Sigmoid colon (tissue), 7 donors: Measurements from ENCODE around the gene RALGAPB. TPM values are rescaled to one million over a fixed set of nuclear protein-coding genes. Genes with fewer than 3 reads are reported as not detected.
"Not testable (repeated sequence)": the region's sequence is repeated elsewhere in the genome, so short reads cannot be mapped to it uniquely, and the experiment has no call there.

Source experiments
- DNase-seq: peaks from one replicate; pipeline ENCODE4 v3.0.0-alpha.2; 2019
- H3K27ac ChIP-seq, 4 donors: fragments of 200-600 bp; sonication (generic); one replicate each; pipeline ENCODE4 v1.5.1; 2016 to 2019; ENCODE audit warnings: mild to moderate bottlenecking in 1 of 4
- H3K27me3 ChIP-seq, 3 donors: fragments of 200-600 bp; sonication (generic); one replicate each; pipeline ENCODE4 v1.5.1; 2019; ENCODE audit warnings: mild to moderate bottlenecking in 1 of 3
- H3K36me3 ChIP-seq, 4 donors: fragments of 200-600 bp; sonication (generic); one replicate each; pipeline ENCODE4 v1.5.1; 2016 to 2019
- H3K4me1 ChIP-seq, 4 donors: fragments of 200-600 bp; sonication (generic); one replicate each; pipeline ENCODE4 v1.5.1; 2017 to 2019
- H3K4me3 ChIP-seq, 4 donors: fragments of 200-600 bp; sonication (generic); one replicate each; pipeline ENCODE4 v1.5.1; 2017 to 2019; ENCODE audit warnings: mild to moderate bottlenecking in 2 of 4, moderate library complexity in 1 of 4
- H3K9me3 ChIP-seq, 4 donors: fragments of 200-600 bp in 3 of 4; sonication (generic) in 3 of 4; one replicate each; pipeline versions ENCODE4 v1.5.1 to v1.6.1; 2013 to 2019
- EP300 ChIP-seq, 4 donors: sonication (generic); formaldehyde crosslinking; IDR thresholded peaks; one replicate each; pipeline ENCODE4 v1.6.1; 2017; ENCODE audit warnings: antibody characterized with exemption in 4 of 4
- POLR2A ChIP-seq, 2 donors: fragments of 450-650 bp; IDR thresholded peaks; one replicate each; pipeline ENCODE4 v1.6.1; 2016; ENCODE audit warnings: antibody characterized with exemption in 2 of 2, mild to moderate bottlenecking in 2 of 2, moderate library complexity in 2 of 2
- POLR2AphosphoS5 ChIP-seq, 4 donors: sonication (generic); formaldehyde crosslinking; IDR thresholded peaks; one replicate each; pipeline ENCODE4 v1.6.1; 2017; ENCODE audit warnings: antibody characterized with exemption in 4 of 4
- WGBS, 2 donors: extraction: QIAGEN DNeasy Blood & Tissue Kit; methylation state at CpG; one replicate each; pipeline ENCODE4 v1.1.7; 2013; 5-methylcytosine and 5-hydroxymethylcytosine counted together
- intact Hi-C: fragments of 100-400 bp; cut with DNase I; formaldehyde crosslinking; loops from one replicate; pipeline ENCODE4 v1.15.1; 2023
- polyA plus RNA-seq, 3 donors: library from polyadenylated mRNA; stranded (reverse); fragments of 200-250 nt; gene quantifications; one replicate each; pipeline ENCODE4 v1.2.3, GENCODE V29; 2013
- total RNA-seq, 4 donors: library from RNA; depleted of rRNA; stranded (reverse); fragments of >200 nt; gene quantifications; one replicate each; pipeline ENCODE4 v1.1.0, GENCODE V29; 2016
- TF ChIP-seq, protein P1 (sequence below), 4 experiments: fragments of 450-650 bp in 3 of 4; fragments of 200-600 bp in 1 of 4; IDR thresholded peaks; one replicate each; pipeline ENCODE4 v1.5.1; 2016 to 2019; ENCODE audit warnings: antibody characterized with exemption in 4 of 4, mild to moderate bottlenecking in 3 of 4, moderate library complexity in 2 of 4
- donor health status: healthy with polysubstance abuse.
- donor health status: Bipolar disorder and iron deficiency.
- donor health status: healthy.

The RALGAPB gene
- total and polyA plus RNA-seq, 7 donors = 7.2 to 37.9 (median 29.3) TPM

GRCh38 chr20:38505091-38505455 lies 32.4 kb downstream of the RALGAPB start:
- 98% methylated on average over 4 of the region's 4 CpGs for WGBS, 2 donors
- H3K27ac ChIP-seq = no peak overlapping the region
- peaks cover 19 to 52% (median 28%) of the 10 kb centered on the region in 4 donors for H3K36me3 ChIP-seq
- DNase-seq = no peak
- H3K27me3 ChIP-seq = no peaks in the 10 kb centered on the region
- intact Hi-C loops = no loop called here
- H3K4me3 ChIP-seq = no peak overlapping the region
- TF ChIP-seq POLR2A (IDR thresholded peaks at IDR 0.05) = no peak
- no peak for TF ChIP-seq POLR2AphosphoS5 (IDR thresholded peaks at IDR 0.05)
- no peak for TF ChIP-seq EP300 (IDR thresholded peaks at IDR 0.05)
- TF ChIP-seq, protein P1, sequence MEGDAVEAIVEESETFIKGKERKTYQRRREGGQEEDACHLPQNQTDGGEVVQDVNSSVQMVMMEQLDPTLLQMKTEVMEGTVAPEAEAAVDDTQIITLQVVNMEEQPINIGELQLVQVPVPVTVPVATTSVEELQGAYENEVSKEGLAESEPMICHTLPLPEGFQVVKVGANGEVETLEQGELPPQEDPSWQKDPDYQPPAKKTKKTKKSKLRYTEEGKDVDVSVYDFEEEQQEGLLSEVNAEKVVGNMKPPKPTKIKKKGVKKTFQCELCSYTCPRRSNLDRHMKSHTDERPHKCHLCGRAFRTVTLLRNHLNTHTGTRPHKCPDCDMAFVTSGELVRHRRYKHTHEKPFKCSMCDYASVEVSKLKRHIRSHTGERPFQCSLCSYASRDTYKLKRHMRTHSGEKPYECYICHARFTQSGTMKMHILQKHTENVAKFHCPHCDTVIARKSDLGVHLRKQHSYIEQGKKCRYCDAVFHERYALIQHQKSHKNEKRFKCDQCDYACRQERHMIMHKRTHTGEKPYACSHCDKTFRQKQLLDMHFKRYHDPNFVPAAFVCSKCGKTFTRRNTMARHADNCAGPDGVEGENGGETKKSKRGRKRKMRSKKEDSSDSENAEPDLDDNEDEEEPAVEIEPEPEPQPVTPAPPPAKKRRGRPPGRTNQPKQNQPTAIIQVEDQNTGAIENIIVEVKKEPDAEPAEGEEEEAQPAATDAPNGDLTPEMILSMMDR (IDR thresholded peaks at IDR 0.05) = no peak
- no peaks in the 10 kb centered on the region for H3K9me3 ChIP-seq
- no peaks in the 10 kb centered on the region for H3K4me1 ChIP-seq

DNA sequence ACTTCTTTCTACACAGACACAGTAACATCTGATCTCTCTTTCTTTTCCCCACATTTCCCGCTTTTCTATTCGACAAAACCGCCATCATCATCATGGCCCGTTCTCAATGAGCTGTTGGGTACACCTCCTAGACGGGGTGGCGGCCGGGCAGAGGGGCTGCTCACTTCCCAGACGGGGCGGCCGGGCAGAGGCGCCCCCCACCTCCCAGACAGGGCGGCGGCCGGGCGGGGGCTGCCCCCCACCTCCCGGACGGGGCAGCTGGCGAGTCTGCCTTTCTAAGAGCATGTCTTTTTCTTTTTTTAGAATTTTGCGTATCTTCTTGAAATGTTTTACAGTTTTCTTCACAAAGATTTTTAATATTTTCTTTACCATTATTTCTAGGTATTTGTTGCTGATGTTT lies 39.1 kb downstream of the RALGAPB start:
- H3K36me3 ChIP-seq = peaks cover 7 to 34% (median 9%) of the 10 kb centered on the region in 4 donors

DNA sequence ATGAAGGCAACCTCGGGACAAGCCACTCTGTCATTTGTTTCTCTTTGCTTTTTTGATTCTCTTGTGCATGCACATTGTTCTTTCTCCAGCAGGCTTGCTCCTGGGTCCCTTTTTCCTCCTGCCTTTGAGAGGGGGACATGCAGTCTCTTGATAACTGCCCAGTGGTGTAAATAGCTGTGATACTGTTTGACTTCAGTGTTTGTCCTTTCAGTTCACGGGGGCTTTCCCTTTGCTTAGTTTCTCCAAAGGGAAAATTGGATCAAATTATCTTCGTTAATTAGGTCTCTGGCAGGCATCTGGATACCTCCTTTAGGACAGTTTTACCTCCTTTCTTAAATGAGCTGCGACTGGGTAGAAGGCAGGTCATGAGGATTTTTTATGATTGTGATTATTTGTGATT lies 41.5 kb downstream of the RALGAPB start:
- Histone ChIP-seq H3K4me3 (no peak overlapping the region), H3K27ac (no peak overlapping the region), H3K9me3 (no peaks in the 10 kb centered on the region), H3K4me1 (peaks cover 0 to 23% (median 11%) of the 10 kb centered on the region in 4 donors), H3K36me3 (peaks cover 5 to 51% (median 16%) of the 10 kb centered on the region in 4 donors), H3K27me3 (no peaks in the 10 kb centered on the region)
- 84 to 90% methylated on average over 4 of the region's 4 CpGs for WGBS, 2 donors
- TF ChIP-seq POLR2A (IDR thresholded peaks at IDR 0.05) = no peak
- TF ChIP-seq, protein P1 (IDR thresholded peaks at IDR 0.05) = no peak
- TF ChIP-seq EP300 (IDR thresholded peaks at IDR 0.05) = no peak
- no peak for TF ChIP-seq POLR2AphosphoS5 (IDR thresholded peaks at IDR 0.05)
- intact Hi-C loops = no loop called here
- no peak for DNase-seq

More for the DNA sequence above, 39.1 kb downstream of the RALGAPB start:
- intact Hi-C loops, H3K27me3 ChIP-seq, H3K9me3 ChIP-seq, H3K4me3 ChIP-seq, DNase-seq: not testable (repeated sequence)
- peaks cover 0 to 23% (median 11%) of the 10 kb centered on the region in 4 donors for H3K4me1 ChIP-seq
- 98% methylated on average over 19 of the region's 19 CpGs for WGBS, 2 donors
- peak overlapping the region in 1 of 4 donors; percentile 16 for H3K27ac ChIP-seq

DNA sequence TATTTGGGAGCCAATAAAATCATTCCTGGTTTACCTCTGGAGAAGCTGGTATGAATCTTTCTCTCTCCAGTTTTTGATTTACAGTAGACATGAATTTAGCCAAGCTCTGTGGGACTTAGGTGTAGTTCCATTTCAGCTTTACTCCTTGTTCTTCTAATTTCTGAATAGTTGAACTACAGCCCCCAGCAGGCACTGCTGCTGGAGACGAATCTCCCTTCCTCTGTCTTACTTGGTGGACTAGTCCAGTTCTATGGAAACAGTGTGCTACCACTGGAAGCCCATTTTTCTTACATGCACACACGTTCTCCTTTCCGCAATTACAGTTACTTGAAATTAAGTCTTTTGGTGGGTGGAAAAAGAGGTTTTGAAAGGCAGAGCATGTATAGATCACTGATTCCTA lies 42.3 kb downstream of the RALGAPB start:
- Histone ChIP-seq H3K27me3 (no peaks in the 10 kb centered on the region), H3K4me1 (peaks cover 0 to 23% (median 11%) of the 10 kb centered on the region in 4 donors), H3K36me3 (peaks cover 0 to 49% (median 12%) of the 10 kb centered on the region in 4 donors), H3K4me3 (no peak overlapping the region), H3K9me3 (no peaks in the 10 kb centered on the region), H3K27ac (no peak overlapping the region)
- intact Hi-C loops = no loop called here
- WGBS, 2 donors = 86 to 88% methylated on average over 3 of the region's 3 CpGs
- TF ChIP-seq POLR2A (IDR thresholded peaks at IDR 0.05) = no peak
- TF ChIP-seq EP300 (IDR thresholded peaks at IDR 0.05) = no peak
- no peak for TF ChIP-seq POLR2AphosphoS5 (IDR thresholded peaks at IDR 0.05)
- TF ChIP-seq, protein P1 (IDR thresholded peaks at IDR 0.05) = no peak
- no peak for DNase-seq

GRCh38 chr20:38515631-38516030 lies 43.0 kb downstream of the RALGAPB start:
- no peak for TF ChIP-seq POLR2A (IDR thresholded peaks at IDR 0.05)
- TF ChIP-seq, protein P1 (IDR thresholded peaks at IDR 0.05) = no peak
- TF ChIP-seq POLR2AphosphoS5 (IDR thresholded peaks at IDR 0.05) = no peak
- no peak for TF ChIP-seq EP300 (IDR thresholded peaks at IDR 0.05)
- Histone ChIP-seq H3K27ac (no peak overlapping the region), H3K4me3 (no peak overlapping the region), H3K4me1 (peaks cover 0 to 23% (median 11%) of the 10 kb centered on the region in 4 donors), H3K27me3 (no peaks in the 10 kb centered on the region), H3K9me3 (no peaks in the 10 kb centered on the region), H3K36me3 (peaks cover 0 to 43% (median 12%) of the 10 kb centered on the region in 4 donors)
- intact Hi-C loops = no loop called here
- no peak for DNase-seq
- 83 to 97% methylated on average over 2 of the region's 2 CpGs for WGBS, 2 donors
